GM04504 (cell line): ENCODE measurements around the gene NACC2.

Experiments
- DNase-seq: peaks from one replicate; pipeline ENCODE4 v3.0.0-alpha.2; 2012; ENCODE audit warnings: low read depth

Gene NACC2

DNA sequence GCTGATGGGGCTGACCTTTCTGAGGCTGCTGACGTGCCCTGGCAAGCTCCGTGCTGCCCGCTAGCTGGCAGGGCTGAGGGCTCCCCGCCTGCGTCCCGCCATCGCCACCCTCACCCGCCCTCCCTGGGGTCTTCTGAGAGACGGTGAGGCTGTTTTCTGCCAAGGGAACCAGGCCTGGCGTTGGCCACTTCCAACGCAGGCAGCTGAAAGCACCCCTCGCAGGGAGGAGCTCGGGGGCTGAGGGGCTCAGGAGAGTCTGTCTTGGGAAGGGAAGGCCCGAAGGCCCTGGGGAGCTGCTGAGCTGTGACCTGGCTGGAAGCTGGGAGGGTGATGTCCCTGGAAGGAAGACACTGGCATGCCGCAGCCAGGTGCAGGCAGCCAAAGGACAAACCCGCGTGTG, 33.3 kb upstream of the NACC2 start:
- DNase-seq, result no peak

DNA sequence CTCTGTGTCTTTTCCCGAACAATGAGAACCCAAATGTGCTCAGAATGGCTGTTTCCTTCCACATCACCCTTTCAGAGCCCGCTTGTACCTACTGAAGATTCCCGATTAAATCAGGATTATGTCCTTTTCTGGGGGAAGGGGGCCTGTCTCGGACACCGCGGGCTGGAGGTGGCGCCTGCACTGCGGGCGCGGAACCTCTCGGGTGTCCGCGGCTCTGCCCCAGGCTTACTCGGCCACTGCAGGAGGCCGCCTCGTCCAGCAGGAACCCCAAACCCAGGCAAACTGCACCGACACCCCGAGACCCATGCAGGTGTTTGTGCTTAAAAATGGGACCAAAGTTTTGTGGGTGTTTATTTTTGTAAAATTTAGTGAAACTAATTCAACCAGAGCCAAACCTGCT, 32.2 kb upstream of the NACC2 start:
- DNase-seq, result no peak

DNA sequence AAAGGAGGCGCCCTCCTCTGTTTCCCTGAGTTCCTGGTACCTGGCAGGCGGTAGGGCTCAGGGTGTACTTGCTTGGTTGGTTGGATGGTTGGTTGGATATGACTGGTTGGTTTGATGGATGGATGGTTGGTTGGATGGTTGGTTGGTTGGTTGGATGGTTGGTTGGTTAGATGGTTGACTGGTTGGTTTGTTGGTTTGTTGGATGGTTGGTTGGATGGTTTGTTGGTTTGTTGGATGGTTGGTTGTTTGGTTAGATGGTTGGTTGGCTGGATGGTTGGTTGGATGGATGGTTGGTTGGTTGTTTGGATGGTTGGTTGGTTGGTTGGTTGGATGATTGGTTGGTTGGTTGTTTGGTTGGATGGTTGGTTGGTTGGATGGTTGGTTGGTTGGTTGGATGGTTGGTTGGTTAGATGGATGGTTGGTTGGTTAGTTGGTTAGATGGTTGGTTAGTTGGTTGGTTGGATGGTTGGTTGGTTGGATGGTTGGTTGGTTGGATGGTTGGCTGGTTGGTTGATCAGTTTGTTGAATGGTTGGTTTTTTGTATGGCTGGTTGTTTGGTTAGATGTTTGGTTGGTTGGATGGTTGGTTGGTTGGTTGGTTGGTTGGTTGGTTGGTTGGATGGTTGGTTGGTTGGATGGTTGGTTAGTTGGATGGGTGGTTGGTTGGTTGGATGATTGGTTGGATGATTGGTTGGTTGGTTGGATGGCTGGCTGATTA, 30.0 kb upstream of the NACC2 start:
- DNase-seq, result no peak

DNA sequence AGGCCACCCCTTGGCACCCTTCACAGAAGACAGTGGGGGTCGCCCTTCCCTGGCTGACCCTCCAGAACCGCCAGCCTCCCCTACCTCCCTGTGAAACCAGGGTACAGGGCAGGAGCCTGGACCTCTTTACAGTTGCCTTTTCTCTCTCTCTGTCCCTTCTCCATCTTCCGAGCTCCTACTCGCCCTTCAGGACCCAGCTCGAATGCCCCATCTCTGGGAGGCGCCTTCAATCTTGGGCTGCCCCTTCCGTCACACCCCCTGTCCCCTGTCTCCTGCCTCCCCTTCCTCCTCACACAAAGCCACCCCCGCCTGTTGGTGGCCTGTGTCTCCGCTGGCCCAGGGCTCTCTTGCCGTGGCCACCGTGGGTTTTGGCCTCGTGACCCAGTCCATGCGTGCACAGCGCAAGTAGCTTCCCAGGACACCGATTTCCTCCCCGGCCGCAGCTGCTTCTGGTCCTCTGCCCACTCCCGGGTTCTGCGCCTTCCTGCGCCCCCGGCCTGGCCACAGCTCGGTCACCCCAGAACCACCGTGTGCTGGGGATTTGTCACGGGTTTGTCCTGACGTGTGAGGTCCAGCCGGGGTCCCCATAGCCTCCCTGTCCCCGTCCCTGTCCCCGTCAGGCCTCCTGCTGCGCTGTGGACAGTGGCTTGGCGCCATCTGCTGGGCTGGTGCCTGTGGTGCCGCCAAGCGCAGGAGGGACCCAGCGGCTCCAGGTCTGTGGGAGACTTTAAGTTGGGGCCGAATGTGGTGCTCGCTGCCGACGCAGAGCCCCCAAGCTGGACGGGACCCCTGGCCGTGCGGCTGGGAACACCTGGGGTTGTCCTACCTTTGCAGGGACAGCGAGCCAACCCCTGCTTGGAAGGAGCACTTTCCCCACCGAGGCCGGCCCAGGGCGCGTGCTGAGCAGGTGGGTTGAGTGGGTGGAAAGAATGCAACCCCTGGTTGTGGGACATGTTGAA, 27.6 kb upstream of the NACC2 start:
- DNase-seq, result no peak

- no peak for DNase-seq
These were observed 26.7 kb upstream of the NACC2 start for GRCh38 chr9:136121801-136122200.

- no peak for DNase-seq
These were observed 25.4 kb upstream of the NACC2 start for GRCh38 chr9:136120438-136120844.

- no peak for DNase-seq
These were observed 24.8 kb upstream of the NACC2 start for GRCh38 chr9:136119883-136120393.

GRCh38 chr9:136119061-136119882, 24.2 kb upstream of the NACC2 start:
- no peak for DNase-seq

DNA sequence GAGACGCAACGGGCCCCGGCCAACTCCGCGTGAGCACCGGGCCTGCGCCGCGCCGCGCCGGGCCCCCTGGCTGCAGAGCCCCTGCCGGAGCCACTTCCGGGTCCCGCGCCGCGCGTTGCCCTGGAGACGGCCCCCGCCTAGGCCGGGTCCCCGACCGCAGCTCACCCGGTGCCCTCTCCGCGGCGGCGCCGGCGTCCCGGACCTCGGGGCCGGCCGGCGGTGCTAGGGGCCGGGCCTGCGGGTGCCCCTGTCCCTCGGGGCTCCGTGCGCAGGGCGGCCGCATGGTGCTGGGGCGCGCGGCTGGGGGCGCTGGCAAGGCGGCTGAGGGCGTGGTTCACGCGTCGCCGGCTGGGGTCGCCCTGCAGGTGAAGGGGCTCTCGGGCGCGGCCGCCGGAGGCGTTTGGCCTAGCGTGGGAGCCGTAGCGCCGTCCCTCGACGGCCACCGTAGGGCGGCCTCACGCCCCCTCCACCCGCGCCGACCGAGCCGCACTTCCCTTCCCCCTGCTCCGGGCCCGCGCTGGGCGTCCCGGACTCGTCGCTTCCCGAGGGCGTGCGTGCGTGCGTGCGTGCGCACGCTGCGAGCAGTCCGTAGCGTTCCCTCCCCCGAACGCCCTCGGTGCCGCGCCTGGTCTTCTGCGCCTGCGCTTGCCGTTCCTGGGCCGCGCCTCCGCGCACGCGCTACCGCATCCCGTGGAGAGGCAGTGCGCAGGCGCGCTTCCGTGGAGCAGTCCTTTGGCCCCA, 23.4 kb upstream of the NACC2 start, which contains the start of gene TMEM250:
TSS of gene TMEM250 (minus strand) at position 556 of the 741 bp plus-strand sequence. CDS start 1,975 bp downstream, outside the sequence.
- DNase-seq, result peak; percentile 94

GRCh38 chr9:136117916-136118319, 22.8 kb upstream of the NACC2 start:
- DNase-seq, result no peak

DNA sequence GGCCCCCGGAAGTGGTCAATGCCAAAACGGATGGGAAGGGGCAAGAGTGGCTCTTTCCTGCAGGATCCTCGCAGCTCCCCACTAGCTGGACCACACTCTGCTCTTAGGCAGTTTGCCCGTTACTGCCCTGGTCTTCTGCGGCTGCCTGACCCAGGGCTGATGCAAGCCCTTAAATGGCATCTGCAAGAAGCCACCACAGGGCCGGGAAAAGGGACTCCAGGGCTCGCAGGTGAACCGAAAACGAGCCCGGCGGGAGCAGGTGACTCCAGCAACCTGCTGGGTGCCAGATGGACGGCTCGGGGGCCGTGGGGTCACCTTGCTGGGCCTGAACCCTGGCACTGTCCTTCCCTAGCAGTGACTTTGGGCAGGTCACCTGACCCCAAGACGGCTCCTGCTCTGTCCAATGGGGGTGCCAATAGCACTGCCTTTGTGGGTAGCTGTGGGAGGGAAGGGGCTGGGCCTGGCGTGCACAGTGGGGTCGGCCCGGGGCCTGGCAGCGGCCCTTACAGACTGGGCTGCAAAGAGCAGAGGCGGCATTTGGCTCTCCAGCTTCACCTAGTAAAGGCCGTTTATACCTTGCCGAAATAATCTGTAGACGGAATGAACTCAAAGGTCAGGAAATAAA, 22.3 kb upstream of the NACC2 start:
- no peak for DNase-seq

- DNase-seq, result no peak
These were observed 21.4 kb upstream of the NACC2 start for GRCh38 chr9:136116360-136117098.

DNA sequence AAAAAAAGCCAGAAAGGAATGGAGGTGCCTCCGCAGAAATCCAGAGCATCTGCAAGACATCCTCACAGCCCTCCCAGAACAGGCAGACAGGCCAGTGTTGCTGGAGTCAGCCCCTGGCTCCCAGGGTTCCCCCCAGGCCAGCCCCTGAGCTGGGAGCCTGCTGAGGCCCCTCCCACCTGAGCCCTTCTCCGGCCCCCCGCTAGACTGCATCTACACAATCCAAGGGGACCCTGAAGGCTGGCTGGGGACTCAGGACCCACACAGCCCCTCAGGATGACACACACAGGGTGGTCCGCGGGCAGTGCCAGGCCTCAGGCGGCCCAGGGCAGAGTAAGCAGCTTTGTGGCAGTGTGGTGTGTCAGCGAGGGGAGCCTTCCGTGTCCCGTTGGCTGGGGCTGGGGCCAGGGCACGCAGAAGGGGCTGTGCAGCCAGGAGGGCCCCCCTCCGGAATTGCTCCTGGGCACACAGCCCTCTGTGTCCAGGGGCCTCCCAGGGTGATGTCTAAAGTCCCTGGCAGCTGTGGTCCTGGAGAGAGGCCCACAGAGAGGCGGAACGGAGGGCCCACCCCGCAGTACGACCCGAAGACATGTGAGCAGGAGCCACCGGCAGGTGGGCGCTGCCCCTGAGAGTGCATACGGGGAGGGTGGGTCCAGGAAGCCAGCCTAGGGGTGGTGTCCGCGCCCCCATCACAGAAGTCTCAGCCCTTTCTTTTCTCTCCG, 20.7 kb upstream of the NACC2 start:
- DNase-seq, result no peak

DNA sequence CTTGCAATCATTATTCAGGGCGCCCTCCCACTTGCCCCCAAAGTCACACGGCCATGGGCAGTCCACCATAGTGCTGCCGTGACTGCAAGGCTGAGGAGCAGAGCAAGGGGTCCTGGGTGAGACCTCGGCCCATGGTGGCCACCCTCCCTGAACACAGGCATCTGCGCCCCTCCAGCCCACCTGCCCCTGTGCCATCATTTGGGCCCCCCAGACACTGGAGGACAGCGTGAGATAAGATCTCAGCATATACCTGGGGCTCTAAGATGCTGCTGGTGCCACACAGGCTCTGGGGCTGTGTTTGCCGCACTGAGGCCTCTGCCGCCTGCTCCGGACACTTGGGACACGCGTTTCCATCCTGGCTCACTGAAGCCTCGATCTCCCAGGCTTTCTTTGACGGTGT, 20.1 kb upstream of the NACC2 start:
- DNase-seq, result no peak

DNA sequence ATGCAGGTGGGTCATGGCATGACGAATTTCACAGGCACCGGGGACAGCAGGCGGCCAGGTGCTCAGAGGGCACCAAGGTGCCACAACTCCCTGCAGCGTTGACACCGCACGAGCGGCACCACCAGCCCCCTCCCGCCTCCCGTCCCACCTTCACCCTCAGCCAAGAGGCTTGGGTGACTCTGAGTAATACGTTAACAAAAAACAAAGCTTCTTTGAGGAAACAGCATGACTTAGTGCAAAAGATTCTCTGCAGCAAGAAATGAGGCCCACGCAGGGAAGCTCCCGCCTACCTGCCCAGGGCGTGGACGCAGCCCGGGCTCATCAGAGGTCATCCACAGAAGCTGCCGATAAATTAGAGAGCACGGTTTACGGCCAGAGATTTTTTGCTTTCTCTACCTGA, 19.5 kb upstream of the NACC2 start:
- no peak for DNase-seq

- no peak for DNase-seq
These were observed 17.5 kb upstream of the NACC2 start for GRCh38 chr9:136112541-136112940.

DNA sequence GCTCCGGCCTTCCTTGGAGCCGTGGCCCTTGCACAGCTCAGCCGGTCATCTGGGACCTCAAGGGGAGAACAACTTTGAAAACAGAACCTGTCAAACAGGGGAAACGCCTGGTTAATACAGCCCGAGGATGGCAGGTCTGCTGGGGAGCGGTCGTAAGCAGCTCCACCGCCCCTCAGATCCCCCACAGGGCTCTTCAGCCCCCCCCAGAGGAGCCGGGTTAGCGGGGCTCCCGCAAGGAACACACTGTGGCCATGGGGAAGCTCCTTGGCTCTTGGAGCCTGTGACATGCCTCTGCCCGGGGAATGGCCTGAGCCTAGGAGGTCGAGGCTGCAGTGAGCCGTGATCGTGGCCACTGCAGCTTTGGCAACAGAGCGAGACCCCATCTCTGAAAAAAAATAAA, 16.8 kb upstream of the NACC2 start:
- DNase-seq, result no peak

DNA sequence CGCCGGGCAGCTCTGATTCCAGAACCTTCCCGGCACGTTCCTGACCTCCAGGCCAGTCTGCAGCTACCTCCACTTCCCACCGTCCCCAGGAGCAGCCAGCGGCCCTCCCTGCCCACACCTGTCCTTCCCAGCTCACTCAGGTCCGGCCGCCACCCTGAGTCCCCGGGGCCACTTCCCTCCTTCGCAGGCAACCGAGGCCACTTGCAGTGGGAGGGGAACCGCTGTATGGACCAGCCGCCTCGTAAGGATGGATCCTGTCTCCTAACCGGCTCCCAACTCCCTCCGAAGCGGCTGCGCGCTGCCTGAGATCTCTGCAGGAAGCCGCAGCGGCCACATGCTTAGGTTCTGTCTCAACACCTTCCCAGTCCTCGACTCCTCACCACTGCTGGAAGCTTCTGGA, 16.1 kb upstream of the NACC2 start:
- DNase-seq, result no peak
